Measurements from ENCODE around the gene HYAL1.
"Not testable (repeated sequence)": the region's sequence is repeated elsewhere in the genome, so short reads cannot be mapped to it uniquely, and the experiment has no call there.

Gene HYAL1

DNA sequence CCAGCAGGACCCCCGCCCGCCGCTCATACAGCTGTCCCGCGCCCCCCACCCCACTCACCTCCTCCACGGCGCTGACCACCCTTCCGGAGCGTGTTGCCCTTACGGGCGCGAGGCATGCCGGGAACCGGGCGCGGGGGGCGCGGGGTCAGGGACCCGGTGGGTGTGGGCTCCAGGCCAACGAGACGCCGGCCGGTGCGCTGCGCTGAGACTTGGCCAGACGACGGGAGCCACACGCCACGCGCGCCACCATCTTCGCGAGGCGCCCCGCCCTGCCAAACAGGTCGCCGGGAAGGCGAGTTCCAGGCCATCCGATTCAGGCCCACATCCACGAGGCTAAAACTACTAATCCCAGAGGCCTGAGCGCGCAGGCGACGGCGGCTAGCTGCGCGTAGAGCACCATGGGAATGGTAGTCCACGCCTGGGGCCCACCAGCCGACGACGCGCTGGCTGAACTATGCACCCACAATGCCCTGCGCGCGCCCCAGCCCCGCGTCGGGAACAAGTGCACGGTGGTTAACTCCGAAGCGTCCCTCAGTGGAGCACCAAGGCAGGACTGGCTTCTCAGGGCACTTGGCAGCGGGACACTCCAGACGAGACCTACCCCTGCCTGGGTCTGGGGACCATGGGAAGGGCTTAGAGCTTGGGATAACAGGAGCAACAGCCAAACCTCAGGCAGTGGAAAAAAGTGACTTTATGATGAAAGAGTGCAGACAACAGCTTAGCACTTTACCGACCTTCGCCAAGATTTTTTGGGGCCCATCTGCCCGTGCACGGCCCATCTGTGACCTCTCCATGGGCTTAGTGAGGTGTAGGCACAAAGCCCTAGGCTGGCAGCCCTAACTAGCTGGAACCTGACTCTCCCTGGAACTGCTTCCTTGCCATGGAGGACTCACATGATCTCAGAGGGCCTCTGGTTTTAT lies 11.0 kb downstream of the HYAL1 start, which contains the start of gene IFRD2:
IFRD2 (minus strand) TSS at position 271 of the 920 bp plus-strand sequence; CDS start at position 116, 155 bp downstream.
- peak; percentile 90 for DNase-seq

GRCh38 chr3:50290161-50290641 lies 13.2 kb downstream of the HYAL1 start:
- no peak for DNase-seq

- no peak for DNase-seq
These were observed 14.2 kb downstream of the HYAL1 start for GRCh38 chr3:50289130-50289529.

DNA sequence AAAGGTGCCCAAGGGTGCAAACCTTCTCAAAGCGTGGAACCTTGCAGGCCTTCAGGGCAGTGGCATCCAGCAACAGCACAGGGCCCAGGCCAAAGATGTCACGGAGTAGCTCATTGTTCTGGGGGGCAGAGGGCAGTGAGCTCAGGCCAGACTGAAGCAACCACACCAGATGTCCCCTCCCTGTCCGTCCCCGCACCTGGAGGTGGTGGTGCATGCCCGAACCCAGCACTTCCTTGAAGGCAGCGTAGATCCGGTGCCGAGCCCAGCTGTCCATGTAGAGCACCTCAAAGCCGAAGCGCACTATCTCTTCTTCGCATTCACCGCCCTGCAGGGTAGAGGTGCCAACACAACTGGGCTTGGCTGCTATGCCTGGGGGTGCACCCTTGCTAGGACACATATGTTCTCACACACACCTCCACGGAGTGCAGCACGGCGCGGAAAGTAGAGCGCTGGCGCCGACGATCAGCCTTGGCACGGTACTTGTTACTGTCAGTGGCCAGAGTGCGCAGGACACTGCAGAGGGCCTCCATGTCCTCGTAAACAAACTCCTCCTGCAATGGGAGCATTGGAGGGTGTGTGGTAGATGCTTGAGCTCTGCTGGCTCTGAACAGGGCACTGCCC lies 14.9 kb downstream of the HYAL1 start:
- DNase-seq: no peak

GRCh38 chr3:50287262-50287661 lies 16.1 kb downstream of the HYAL1 start:
- no peak for DNase-seq

- no peak for DNase-seq
These were observed 16.8 kb downstream of the HYAL1 start for GRCh38 chr3:50286322-50287227.

DNA sequence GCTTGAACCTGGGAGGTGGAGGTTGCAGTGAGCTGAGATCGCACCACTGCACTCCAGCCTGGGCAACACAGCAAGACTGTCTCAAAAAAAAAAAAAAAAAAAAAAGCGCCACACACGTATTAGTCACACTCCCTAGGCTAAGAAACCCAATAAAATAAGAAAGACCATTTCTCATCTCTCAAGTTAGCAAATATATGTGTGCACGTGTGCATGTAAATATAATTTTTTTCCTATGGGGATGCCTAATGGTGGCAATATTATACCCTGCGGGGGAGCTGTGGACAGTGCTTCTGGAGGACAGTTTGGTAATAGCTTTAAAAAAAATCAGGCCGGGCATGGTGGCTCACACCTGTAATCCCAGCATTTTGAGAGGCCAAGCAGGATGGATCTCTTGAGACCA lies 19.3 kb downstream of the HYAL1 start:
- not testable (repeated sequence) for DNase-seq

- DNase-seq: no peak
These were observed 23.9 kb downstream of the HYAL1 start for GRCh38 chr3:50279255-50280016.

DNA sequence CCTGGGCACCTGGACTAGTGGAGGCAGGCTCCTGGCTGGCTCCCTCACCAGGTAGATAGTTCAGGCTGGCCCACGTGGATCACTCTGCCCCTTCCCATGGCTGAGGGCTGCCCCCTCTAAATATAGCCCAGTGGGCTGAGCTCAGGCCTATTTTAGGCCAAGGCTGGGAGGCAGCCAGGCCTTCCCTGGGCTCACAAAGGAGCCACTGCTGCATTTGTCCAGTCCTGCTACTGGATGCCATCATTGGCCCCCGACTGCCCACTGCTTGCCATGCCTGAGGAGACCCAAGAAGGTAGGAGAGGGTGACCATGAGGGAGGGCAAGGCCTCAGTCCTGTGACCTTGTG lies 24.5 kb downstream of the HYAL1 start, which contains the start of gene LSMEM2:
LSMEM2 (plus strand) TSS at position 208 of the 345 bp plus-strand sequence; CDS start at position 235, 27 bp downstream.
- DNase-seq: no peak

GRCh38 chr3:50278123-50278879 lies 25.1 kb downstream of the HYAL1 start:
- DNase-seq: no peak

GRCh38 chr3:50276762-50277101 lies 26.6 kb downstream of the HYAL1 start:
- no peak for DNase-seq

DNA sequence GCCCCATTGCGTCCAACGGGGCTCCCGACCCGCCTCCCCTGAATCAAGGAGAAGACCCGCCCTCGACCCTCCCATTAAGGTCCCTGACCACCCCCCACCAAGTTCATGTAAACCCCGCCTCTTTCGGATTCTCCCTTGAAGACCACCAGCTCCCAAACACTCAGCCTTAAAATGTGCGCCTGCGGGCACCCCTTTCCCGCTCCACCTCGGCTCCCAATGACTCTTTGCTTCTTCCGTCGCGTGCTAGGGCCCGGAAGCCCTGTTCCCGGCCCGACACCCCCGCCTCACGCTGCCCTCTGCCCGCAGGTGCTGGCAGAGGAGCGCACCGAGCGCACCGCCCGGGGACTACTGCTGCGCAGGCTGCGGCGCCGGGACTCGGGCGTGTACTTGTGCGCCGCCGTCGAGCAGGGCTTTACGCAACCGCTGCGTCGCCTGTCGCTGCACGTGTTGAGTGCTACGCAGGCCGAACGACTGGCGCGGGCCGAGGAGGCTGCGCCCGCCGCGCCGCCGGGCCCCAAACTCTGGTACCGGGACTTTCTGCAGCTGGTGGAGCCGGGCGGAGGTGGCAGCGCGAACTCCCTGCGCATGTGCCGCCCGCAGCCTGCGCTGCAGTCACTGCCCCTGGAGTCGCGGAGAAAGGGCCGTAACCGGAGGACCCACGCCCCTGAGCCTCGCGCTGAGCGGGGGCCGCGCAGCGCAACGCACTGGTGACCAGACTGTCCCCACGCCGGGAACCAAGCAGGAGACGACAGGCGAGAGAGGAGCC lies 27.2 kb downstream of the HYAL1 start:
- DNase-seq: no peak

DNA sequence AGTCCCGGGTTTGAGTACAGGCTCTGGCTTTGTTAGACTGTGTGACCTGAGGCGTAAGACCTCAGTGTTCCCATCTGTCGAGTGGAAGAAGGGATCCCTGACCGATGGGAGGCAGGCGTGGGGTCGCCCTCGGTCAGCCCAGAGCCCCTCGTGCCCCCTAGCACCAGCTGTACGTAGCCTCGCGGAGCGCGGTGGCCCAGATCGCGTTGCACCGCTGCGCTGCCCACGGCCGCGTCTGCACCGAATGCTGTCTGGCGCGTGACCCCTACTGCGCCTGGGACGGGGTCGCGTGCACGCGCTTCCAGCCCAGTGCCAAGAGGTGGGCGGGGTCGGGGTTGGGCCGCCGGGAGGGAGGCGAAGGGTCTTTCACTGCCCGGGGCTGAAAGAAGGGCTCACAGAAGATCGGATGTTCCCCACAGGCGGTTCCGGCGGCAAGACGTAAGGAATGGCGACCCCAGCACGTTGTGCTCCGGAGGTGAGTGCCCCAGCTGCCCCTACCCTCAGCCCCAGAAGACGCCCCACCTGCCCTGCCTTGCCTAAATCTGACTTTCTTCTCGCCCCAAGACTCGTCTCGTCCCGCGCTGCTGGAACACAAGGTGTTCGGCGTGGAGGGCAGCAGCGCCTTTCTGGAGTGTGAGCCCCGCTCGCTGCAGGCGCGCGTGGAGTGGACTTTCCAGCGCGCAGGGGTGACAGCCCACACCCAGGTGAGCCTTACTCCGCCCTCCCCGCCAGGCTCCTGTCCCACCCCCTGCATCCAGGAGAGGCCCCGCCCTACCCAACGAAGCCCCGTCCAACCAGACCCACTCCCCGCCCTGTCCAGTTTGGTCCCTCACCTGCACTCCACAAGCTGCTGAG lies 28.0 kb downstream of the HYAL1 start:
- DNase-seq: no peak

- DNase-seq: no peak
These were observed 28.8 kb downstream of the HYAL1 start for GRCh38 chr3:50274371-50275104.

- DNase-seq: no peak
These were observed 29.7 kb downstream of the HYAL1 start for GRCh38 chr3:50273689-50274065.

GRCh38 chr3:50272911-50273688 lies 30.3 kb downstream of the HYAL1 start:
- DNase-seq: peak; percentile 18

DNA sequence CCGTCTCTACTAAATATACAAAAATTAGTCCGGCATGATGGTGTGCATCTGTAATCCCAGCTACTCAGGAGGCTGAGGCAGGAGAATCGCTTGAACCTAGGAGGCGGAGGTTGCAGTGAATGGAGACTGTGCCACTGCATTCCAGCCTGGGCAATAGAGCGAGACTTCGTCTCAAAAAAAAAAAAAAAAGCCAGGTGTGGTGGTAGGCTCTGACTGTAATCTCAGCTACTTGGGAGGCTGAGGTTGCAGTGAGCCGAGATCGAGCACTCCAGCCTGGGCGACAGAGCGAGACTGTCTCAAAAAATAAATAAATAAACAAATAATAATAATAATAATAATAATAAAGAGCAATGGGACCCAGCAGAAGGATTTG lies 30.9 kb downstream of the HYAL1 start:
- DNase-seq: not testable (repeated sequence)

DNA sequence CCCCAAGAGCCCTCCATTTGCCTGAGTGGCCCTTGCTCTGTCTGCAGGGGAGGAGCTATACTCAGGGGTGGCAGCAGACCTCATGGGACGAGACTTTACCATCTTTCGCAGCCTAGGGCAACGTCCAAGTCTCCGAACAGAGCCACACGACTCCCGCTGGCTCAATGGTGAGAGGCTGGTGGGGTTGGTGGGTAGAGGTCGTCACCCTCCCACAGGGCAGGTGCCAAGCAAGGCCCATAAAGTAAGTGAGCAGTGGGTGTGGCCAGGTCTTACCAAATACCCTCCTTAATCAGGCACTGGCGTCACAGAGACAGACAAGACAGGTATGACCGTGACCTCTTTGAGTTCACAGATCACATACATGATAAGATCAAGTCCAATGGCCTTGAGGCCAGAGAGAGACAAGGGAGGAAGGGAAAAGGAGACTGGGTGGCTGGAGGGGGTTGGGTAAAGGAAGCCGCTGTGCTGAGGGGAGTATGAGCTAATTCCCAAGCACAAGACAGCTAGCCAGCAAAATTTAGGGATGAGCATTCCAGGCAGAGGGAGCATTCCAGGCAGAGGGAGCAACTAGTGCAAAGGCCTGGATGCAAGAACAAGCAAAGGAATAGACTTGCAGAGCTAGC lies 31.9 kb downstream of the HYAL1 start:
- no peak for DNase-seq

Measured in NCI-H226 (cell line).